ENCODE measurements around the gene MAD1L1.

MAD1L1 gene

DNA sequence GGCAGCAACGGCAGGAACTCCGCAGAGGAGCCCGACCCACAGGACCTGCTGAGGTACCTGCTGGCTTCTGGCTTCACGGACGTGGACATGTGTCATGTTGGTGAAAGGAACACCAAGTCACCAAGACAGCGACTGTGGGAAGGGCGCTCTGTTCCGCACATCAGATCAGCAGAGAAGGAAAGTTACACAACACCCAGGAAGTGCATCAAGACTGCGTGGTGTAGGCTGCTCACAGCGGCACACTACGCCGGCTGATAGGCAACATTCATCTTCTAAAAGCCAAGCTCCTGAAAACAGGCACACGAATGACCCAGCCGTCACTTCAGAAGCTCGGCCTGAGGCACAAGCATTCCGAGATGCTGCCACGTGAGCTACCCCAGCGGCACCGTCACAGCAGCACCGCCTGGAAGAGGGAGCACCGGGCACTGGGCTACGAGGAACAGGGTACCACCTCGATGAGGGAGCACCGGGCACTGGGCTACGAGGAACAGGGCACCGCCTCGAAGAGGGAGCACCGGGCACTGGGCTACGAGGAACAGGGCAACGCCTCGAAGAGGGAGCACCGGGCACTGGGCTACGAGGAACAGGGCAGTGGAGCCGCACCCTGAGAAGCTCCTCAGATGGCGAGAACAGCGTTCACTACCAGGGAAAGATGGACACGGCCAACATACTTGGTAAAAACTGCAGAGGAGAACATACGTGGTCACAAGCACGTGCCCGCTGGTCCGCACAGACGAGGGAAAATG lies 86.7 kb downstream of the MAD1L1 start:
- no peak overlapping the region for H3K27ac ChIP-seq (ENCODE audit: low read depth, low read length)
- no peaks in the 10 kb centered on the region for H3K4me1 ChIP-seq (ENCODE audit: insufficient read depth, low read length)
- no peak overlapping the region for H3K9ac ChIP-seq (ENCODE audit: low read length)
- no peaks in the 10 kb centered on the region for H3K9me3 ChIP-seq (ENCODE audit: low read length)
- H3K4me3 ChIP-seq (ENCODE audit: low read depth in 1 of 2, low read length in 2 of 2): no peak overlapping the region
- no peaks in the 10 kb centered on the region for H3K27me3 ChIP-seq (ENCODE audit: control insufficient read depth in 1 of 2, insufficient read depth in 2 of 2, low read length in 2 of 2)
- H3K36me3 ChIP-seq (ENCODE audit: insufficient read depth, low read length): peaks cover 22% of the 10 kb centered on the region

DNA sequence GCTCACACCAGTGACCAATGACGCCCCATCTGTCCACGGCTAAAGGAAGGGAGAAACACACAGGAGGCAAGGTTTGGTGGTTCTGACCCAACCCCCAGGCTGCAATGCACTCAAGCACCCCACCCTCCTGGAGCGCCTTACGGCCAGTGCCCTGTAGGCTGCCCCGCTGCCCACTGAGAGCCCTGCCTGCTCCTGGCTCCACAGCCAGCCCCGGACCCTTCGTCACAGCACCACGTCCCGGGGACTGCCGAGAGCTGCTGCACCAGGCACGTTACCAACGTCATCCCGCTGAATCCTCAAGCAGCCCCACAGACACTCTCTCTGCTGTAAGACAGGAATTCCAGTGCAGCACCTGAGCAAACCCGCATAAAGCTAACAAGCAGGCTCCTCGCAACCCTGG lies 87.8 kb downstream of the MAD1L1 start:
- no peaks in the 10 kb centered on the region for H3K4me1 ChIP-seq (ENCODE audit: insufficient read depth, low read length)

DNA sequence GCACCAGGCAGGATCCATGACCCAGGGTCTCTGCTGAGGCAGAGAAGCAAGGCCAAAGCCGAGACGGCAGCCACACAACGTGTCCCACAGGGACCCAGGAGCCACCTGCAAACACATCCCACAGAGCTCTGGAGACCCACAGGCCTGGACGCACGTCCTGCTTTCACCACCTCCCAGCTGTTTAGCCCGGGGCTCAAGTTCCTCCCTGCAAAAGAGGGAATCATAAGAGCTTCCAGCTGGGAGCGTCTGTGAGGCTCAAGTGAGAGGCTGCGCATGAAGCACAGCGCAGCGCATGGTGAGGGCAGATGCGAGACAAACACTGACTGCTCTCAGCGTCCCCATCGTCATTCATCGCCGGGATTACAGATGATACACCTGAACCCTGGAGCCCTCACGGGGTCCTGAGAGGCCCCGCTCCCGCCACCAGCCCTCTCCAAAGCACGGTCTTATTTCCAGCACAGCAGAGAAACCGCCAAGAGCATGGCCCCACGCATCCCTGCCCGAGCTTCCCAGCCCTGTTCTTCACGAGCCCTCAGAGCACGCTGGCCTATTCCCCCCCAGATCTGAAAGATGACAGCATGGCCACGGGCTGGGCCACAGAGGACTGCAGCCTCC lies 88.7 kb downstream of the MAD1L1 start:
- H3K4me1 ChIP-seq (ENCODE audit: insufficient read depth, low read length): no peaks in the 10 kb centered on the region
- no peak overlapping the region for H3K4me3 ChIP-seq (ENCODE audit: low read depth in 1 of 2, low read length in 2 of 2)
- peaks cover 22% of the 10 kb centered on the region for H3K36me3 ChIP-seq (ENCODE audit: insufficient read depth, low read length)
- no peak overlapping the region for H3K9ac ChIP-seq (ENCODE audit: low read length)
- H3K27me3 ChIP-seq (ENCODE audit: control insufficient read depth in 1 of 2, insufficient read depth in 2 of 2, low read length in 2 of 2): no peaks in the 10 kb centered on the region
- H3K9me3 ChIP-seq (ENCODE audit: low read length): no peaks in the 10 kb centered on the region
- H3K27ac ChIP-seq (ENCODE audit: low read depth, low read length): no peak overlapping the region

More for the DNA sequence above, 87.8 kb downstream of the MAD1L1 start:
- no peak overlapping the region for H3K9ac ChIP-seq (ENCODE audit: low read length)
- no peaks in the 10 kb centered on the region for H3K27me3 ChIP-seq (ENCODE audit: control insufficient read depth in 1 of 2, insufficient read depth in 2 of 2, low read length in 2 of 2)
- peaks cover 22% of the 10 kb centered on the region for H3K36me3 ChIP-seq (ENCODE audit: insufficient read depth, low read length)
- no peaks in the 10 kb centered on the region for H3K9me3 ChIP-seq (ENCODE audit: low read length)
- H3K27ac ChIP-seq (ENCODE audit: low read depth, low read length): no peak overlapping the region
- no peak overlapping the region for H3K4me3 ChIP-seq (ENCODE audit: low read depth in 1 of 2, low read length in 2 of 2)

DNA sequence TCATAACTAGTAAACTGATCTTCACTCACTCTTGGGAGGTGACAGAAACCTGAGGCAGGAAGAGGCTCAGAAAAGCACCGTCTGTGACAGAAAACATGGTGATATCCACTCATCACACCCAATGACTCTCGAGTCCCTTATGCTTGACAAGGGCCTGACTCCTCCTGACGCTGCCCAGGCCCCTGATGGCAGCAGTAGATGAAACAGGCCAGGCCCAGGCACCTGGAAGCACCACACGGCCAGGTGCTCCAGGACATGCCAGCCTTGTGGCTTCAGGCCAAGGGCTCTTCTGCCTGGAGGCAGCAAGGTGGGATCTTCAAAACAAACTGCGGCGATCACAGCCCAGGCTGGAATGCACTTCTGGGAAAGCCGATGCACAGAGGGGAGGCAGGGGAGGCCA lies 89.3 kb downstream of the MAD1L1 start:
- no peaks in the 10 kb centered on the region for H3K4me1 ChIP-seq (ENCODE audit: insufficient read depth, low read length)
- no peaks in the 10 kb centered on the region for H3K9me3 ChIP-seq (ENCODE audit: low read length)
- H3K36me3 ChIP-seq (ENCODE audit: insufficient read depth, low read length): peaks cover 18% of the 10 kb centered on the region
- H3K9ac ChIP-seq (ENCODE audit: low read length): no peak overlapping the region
- no peak overlapping the region for H3K27ac ChIP-seq (ENCODE audit: low read depth, low read length)
- H3K4me3 ChIP-seq (ENCODE audit: low read depth in 1 of 2, low read length in 2 of 2): no peak overlapping the region
- H3K27me3 ChIP-seq (ENCODE audit: control insufficient read depth in 1 of 2, insufficient read depth in 2 of 2, low read length in 2 of 2): no peaks in the 10 kb centered on the region

DNA sequence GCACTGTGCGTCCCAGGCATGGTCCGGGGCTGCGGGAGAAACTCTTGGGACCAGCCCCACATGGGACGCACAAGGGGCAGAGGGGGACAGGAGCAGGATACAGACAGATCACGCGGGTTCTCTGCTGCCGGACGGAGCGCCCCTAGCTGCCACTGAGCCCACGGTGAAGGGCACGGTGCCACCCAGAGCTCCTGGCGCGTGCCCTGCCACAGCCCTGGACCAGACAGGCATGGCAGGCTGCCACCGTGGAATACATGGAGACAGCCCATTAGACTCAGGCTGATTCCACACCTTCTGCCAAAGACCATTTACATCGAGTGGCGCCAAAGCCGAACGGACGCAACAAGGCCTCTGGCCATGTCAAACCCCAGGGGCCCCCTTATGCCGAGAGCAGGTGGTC lies 90.4 kb downstream of the MAD1L1 start:
- Histone ChIP-seq H3K4me1 (ENCODE audit: insufficient read depth, low read length) (no peaks in the 10 kb centered on the region), H3K36me3 (ENCODE audit: insufficient read depth, low read length) (peaks cover 14% of the 10 kb centered on the region)

DNA sequence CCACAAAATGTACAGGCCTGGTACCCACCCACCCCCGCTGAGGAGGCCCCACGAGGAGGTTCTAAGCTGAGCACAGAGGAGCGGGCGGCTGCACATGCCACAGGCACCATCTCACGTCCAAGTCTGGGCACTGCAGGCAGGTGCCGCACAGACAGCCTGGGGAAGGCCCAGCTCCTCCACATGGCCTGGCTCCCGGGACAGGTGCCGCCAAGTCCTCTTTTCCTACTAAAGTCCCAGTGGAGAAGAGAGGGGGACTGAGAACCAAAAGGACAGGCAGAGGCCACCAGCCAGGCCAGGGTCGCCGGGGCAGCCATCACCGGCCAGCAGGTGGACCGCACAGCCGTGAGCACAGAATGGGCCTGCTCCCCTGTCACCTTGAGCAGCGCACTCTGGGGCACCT lies 91.1 kb downstream of the MAD1L1 start:
- Histone ChIP-seq H3K27me3 (ENCODE audit: control insufficient read depth in 1 of 2, insufficient read depth in 2 of 2, low read length in 2 of 2) (no peaks in the 10 kb centered on the region), H3K36me3 (ENCODE audit: insufficient read depth, low read length) (peaks cover 14% of the 10 kb centered on the region), H3K4me1 (ENCODE audit: insufficient read depth, low read length) (no peaks in the 10 kb centered on the region), H3K9ac (ENCODE audit: low read length) (no peak overlapping the region), H3K27ac (ENCODE audit: low read depth, low read length) (no peak overlapping the region), H3K9me3 (ENCODE audit: low read length) (no peaks in the 10 kb centered on the region), H3K4me3 (ENCODE audit: low read depth in 1 of 2, low read length in 2 of 2) (no peak overlapping the region)

More for the DNA sequence above, 90.4 kb downstream of the MAD1L1 start:
- Histone ChIP-seq H3K27ac (ENCODE audit: low read depth, low read length) (no peak overlapping the region), H3K9me3 (ENCODE audit: low read length) (no peaks in the 10 kb centered on the region), H3K9ac (ENCODE audit: low read length) (no peak overlapping the region), H3K4me3 (ENCODE audit: low read depth in 1 of 2, low read length in 2 of 2) (no peak overlapping the region), H3K27me3 (ENCODE audit: control insufficient read depth in 1 of 2, insufficient read depth in 2 of 2, low read length in 2 of 2) (no peaks in the 10 kb centered on the region)

DNA sequence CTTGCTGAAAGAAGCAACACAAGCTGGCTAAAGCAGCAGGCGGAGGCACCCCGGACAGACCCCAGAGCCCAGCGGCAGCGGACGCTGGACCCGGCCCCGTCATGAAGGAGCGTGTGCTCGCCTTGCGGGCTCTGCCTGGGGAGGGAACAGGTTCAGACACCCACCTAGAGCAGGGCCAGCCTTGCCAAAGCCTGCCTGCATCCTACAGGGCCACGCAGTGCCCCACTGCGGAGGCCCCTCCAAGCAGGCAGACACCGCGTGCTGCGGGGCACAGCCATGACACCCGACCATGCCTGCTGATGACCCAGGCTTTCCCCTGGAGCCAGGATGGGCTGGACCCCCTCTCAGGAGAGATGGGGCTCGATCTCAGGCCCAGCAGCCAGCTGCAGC lies 91.7 kb downstream of the MAD1L1 start:
- Histone ChIP-seq H3K36me3 (ENCODE audit: insufficient read depth, low read length) (peaks cover 14% of the 10 kb centered on the region), H3K9ac (ENCODE audit: low read length) (no peak overlapping the region), H3K27ac (ENCODE audit: low read depth, low read length) (no peak overlapping the region)

DNA sequence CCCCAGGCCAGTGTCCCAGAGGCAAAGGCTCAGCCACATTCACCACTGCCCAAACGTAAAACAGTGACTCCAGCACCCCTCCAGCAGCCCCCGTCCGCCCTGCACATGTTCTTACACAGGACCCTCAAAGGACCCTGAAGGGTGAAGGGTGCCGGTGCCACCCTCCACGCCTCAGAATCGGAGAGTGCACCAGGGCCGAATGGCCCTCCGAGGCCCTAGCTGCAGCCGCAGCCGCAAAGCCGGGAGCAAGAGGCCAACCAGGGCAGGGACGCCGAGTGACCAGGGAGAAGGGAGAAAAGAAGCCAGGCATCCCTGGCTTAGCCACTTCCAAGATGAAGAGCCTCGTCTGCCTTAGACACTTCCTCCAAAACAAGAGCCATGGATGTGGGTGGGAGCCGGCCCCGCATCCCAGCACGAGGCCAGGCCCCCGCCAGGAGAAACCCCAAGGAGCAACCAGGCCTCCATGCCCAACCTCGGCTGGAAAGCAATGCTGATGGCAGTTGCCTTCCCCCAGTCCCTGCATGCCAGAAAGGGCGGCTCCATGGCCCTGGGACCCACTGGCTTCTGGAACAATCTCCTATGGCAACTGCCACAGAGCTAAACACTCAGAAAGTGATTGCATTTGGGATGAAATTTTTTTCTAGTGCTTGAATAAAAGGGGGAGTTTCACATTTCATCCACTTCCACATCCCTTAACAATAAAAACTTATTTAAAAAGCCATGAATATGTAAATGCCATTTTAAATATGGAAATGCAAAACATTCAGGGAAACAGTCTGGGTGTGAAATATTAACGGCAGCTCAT lies 92.3 kb downstream of the MAD1L1 start:
- Histone ChIP-seq H3K9ac (ENCODE audit: low read length) (no peak overlapping the region), H3K27ac (ENCODE audit: low read depth, low read length) (no peak overlapping the region), H3K27me3 (ENCODE audit: control insufficient read depth in 1 of 2, insufficient read depth in 2 of 2, low read length in 2 of 2) (no peaks in the 10 kb centered on the region), H3K36me3 (ENCODE audit: insufficient read depth, low read length) (peaks cover 8% of the 10 kb centered on the region), H3K4me1 (ENCODE audit: insufficient read depth, low read length) (no peaks in the 10 kb centered on the region), H3K9me3 (ENCODE audit: low read length) (no peaks in the 10 kb centered on the region), H3K4me3 (ENCODE audit: low read depth in 1 of 2, low read length in 2 of 2) (no peak overlapping the region)

More for the DNA sequence above, 91.7 kb downstream of the MAD1L1 start:
- Histone ChIP-seq H3K9me3 (ENCODE audit: low read length) (no peaks in the 10 kb centered on the region), H3K4me3 (ENCODE audit: low read depth in 1 of 2, low read length in 2 of 2) (no peak overlapping the region), H3K27me3 (ENCODE audit: control insufficient read depth in 1 of 2, insufficient read depth in 2 of 2, low read length in 2 of 2) (no peaks in the 10 kb centered on the region), H3K4me1 (ENCODE audit: insufficient read depth, low read length) (no peaks in the 10 kb centered on the region)

DNA sequence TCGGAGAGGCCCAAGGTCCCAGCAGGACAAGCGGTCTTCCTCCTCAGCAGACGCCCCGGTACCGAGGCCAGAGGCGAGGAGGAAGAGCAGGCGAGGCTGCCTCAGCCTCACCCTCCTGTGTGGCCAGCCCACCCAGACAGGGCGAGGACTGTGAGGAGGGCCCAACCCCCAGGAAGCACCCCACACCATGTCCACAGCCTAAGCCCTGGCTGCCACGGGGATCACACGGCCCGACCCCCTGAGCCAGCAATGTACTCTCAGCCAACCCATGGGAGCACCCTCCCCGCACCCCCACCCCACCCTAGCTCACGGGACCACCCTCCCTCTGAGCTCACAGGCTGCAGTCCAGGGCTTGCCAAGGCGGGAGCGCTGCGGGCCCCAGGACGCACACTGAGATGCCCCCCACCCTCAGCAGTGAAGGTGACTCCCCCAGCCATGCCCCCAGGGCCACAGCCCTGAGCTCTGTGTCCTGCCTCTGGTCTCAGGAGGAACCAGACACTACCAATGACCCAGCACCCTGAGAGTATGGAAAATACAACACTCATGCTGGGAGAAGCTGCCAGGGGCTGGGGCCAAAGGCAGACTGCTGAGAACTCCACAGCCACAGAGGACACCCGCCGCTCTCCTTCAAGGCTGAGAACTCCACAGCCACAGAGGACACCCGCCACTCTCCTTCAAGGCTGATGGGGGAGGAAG lies 93.6 kb downstream of the MAD1L1 start:
- Histone ChIP-seq H3K9ac (ENCODE audit: low read length) (no peak overlapping the region), H3K4me3 (ENCODE audit: low read depth in 1 of 2, low read length in 2 of 2) (no peak overlapping the region), H3K27me3 (ENCODE audit: control insufficient read depth in 1 of 2, insufficient read depth in 2 of 2, low read length in 2 of 2) (no peaks in the 10 kb centered on the region), H3K4me1 (ENCODE audit: insufficient read depth, low read length) (no peaks in the 10 kb centered on the region), H3K9me3 (ENCODE audit: low read length) (no peaks in the 10 kb centered on the region), H3K27ac (ENCODE audit: low read depth, low read length) (no peak overlapping the region), H3K36me3 (ENCODE audit: insufficient read depth, low read length) (no peaks in the 10 kb centered on the region)

DNA sequence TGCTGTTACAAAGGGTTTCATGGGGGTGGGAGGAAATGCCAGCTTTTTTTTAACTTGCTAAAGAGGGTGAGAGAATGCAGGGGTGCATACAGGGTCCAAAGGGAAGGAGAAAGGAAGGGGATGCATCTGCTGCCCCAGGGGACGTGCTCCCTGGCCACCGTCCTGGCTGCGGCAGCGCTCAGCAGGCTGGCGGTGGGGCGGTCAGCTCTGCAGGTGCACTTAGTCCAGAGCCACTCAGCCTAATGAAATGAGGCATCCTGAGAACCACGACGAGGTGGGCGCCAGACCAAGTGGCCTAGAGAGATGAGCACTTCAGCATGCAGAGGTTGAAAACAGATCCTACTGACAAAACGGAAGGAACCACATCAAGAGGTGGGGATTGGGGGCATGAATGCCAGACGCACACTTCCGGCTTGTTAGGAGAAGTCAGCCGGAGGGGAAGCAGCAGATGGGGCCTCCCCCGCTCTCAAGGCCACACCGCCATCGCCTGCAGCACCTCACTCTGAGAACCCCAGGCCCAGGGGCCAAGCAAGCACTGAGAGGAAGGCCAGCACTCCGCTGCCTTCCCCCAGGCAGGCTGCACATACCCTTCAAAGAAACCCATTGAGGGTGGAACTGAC lies 94.5 kb downstream of the MAD1L1 start:
- H3K4me1 ChIP-seq (ENCODE audit: insufficient read depth, low read length): no peaks in the 10 kb centered on the region
- no peaks in the 10 kb centered on the region for H3K36me3 ChIP-seq (ENCODE audit: insufficient read depth, low read length)
- H3K9ac ChIP-seq (ENCODE audit: low read length): no peak overlapping the region
- no peaks in the 10 kb centered on the region for H3K27me3 ChIP-seq (ENCODE audit: control insufficient read depth in 1 of 2, insufficient read depth in 2 of 2, low read length in 2 of 2)
- no peak overlapping the region for H3K4me3 ChIP-seq (ENCODE audit: low read depth in 1 of 2, low read length in 2 of 2)
- no peaks in the 10 kb centered on the region for H3K9me3 ChIP-seq (ENCODE audit: low read length)
- no peak overlapping the region for H3K27ac ChIP-seq (ENCODE audit: low read depth, low read length)

DNA sequence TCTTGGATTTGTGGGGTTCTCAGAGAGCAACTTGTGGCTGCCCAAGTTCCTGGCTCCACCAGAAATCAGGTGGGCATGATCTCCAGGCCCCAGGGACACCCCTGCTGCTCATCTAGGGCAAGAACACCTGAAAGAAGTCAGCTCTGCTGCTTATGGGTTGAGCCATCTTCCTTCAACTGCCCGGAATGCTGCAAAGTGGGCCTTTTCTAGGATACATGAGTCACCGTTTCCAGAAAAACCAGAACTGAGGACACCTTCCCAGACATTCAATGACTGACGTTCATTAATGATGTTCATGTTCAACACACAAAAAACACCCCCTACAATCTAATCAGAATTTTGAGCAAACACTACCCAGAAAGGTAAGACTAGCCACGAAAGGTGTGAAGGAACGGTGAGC lies 98.0 kb downstream of the MAD1L1 start:
- no peak overlapping the region for H3K4me3 ChIP-seq (ENCODE audit: low read depth in 1 of 2, low read length in 2 of 2)
- H3K36me3 ChIP-seq (ENCODE audit: insufficient read depth, low read length): no peaks in the 10 kb centered on the region
- no peaks in the 10 kb centered on the region for H3K27me3 ChIP-seq (ENCODE audit: control insufficient read depth in 1 of 2, insufficient read depth in 2 of 2, low read length in 2 of 2)
- no peak overlapping the region for H3K9ac ChIP-seq (ENCODE audit: low read length)
- H3K27ac ChIP-seq (ENCODE audit: low read depth, low read length): no peak overlapping the region
- H3K9me3 ChIP-seq (ENCODE audit: low read length): no peaks in the 10 kb centered on the region
- no peaks in the 10 kb centered on the region for H3K4me1 ChIP-seq (ENCODE audit: insufficient read depth, low read length)
